Measurements from ENCODE around the gene TMBIM1. TPM values are rescaled to one million over a fixed set of nuclear protein-coding genes. Genes with fewer than 3 reads are reported as not detected.

Gene TMBIM1
- total and polyA plus RNA-seq, 3 donors from 2014 or later, result 59.9 to 81.0 (median 77.6) TPM

- 57 to 68% methylated on average over 4 of the region's 4 CpGs for WGBS, 2 donors
- Histone ChIP-seq H3K27ac (no peak overlapping the region), H3K4me1 (peaks cover 67% of the 10 kb centered on the region), H3K4me3 (no peak overlapping the region), H3K27me3 (no peaks in the 10 kb centered on the region), H3K9me3 (no peaks in the 10 kb centered on the region), H3K36me3 (ENCODE audit: low read depth, missing control alignments) (no peaks in the 10 kb centered on the region)
- TF ChIP-seq POLR2A (IDR thresholded peaks at IDR 0.05), result no peak
- TF ChIP-seq, protein P1, sequence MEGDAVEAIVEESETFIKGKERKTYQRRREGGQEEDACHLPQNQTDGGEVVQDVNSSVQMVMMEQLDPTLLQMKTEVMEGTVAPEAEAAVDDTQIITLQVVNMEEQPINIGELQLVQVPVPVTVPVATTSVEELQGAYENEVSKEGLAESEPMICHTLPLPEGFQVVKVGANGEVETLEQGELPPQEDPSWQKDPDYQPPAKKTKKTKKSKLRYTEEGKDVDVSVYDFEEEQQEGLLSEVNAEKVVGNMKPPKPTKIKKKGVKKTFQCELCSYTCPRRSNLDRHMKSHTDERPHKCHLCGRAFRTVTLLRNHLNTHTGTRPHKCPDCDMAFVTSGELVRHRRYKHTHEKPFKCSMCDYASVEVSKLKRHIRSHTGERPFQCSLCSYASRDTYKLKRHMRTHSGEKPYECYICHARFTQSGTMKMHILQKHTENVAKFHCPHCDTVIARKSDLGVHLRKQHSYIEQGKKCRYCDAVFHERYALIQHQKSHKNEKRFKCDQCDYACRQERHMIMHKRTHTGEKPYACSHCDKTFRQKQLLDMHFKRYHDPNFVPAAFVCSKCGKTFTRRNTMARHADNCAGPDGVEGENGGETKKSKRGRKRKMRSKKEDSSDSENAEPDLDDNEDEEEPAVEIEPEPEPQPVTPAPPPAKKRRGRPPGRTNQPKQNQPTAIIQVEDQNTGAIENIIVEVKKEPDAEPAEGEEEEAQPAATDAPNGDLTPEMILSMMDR (IDR thresholded peaks at IDR 0.05), result no peak
- DNase-seq, result no peak
- intact Hi-C loops (cut with DNase I; ENCODE audit: low total_unique reads), result no loop called here
Observed at GRCh38 chr2:218325566-218326160, 33.4 kb upstream of the TMBIM1 start.

- intact Hi-C loops (cut with DNase I; ENCODE audit: low total_unique reads), result no loop called here
- 8% methylated on average over 23 to 24 of the region's 24 CpGs for WGBS, 2 donors
- DNase-seq, result peak; percentile 61
Observed at GRCh38 chr2:218323526-218324472, 31.5 kb upstream of the TMBIM1 start.

DNA sequence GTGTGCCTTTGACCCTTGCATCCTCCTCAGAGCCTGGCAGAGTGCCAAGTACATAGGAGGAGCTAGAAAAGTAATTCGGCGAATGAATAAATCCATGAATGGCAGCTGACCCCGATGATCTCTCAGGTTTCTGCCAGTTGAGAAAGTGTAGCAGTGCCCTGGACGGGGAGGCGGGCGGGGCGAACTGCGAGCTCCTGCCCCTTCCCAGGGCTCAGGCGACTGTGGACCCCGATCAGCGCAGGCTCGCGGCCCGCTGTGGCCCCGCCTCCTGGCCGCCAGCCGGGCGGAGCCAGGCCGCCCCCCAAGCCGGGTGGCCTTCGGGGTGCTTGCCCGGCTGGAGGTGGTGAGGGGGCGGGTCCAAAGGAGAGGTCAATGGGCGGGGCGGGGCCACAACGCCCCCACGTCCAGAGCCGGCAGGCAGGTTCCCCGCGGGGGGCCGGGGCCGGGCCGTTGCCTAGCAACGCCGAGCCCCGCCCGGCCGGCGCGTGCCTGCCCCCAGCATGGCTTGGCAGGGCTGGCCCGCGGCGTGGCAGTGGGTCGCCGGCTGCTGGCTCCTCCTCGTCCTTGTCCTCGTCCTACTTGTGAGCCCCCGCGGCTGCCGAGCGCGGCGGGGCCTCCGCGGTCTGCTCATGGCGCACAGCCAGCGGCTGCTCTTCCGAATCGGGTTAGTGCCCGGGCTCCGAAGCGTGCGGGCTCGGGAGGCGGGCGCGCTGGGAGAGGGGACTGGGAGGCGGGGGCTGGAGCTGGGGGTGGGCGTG lies 30.6 kb upstream of the TMBIM1 start:
- WGBS, 2 donors, result 0% methylated on average over 16 to 57 of the region's 69 CpGs

More at GRCh38 chr2:218323526-218324472, 31.5 kb upstream of the TMBIM1 start:
- H3K27me3 ChIP-seq, result no peaks in the 10 kb centered on the region
- H3K9me3 ChIP-seq, result no peaks in the 10 kb centered on the region
- TF ChIP-seq, protein P1 (IDR thresholded peaks at IDR 0.05), result no peak
- TF ChIP-seq POLR2A (IDR thresholded peaks at IDR 0.05), result no peak
- peaks cover 52% of the 10 kb centered on the region for H3K4me1 ChIP-seq
- peak overlapping the region; percentile 72 to 85 for H3K4me3 ChIP-seq
- H3K27ac ChIP-seq, result peak overlapping the region; percentile 86 to 92
- H3K36me3 ChIP-seq (ENCODE audit: low read depth, missing control alignments), result no peaks in the 10 kb centered on the region

GRCh38 chr2:218320704-218321336 lies 28.5 kb upstream of the TMBIM1 start:
- H3K9me3 ChIP-seq, result no peaks in the 10 kb centered on the region
- no peak for TF ChIP-seq POLR2A (IDR thresholded peaks at IDR 0.05)
- TF ChIP-seq, protein P1 (IDR thresholded peaks at IDR 0.05), result no peak
- H3K27ac ChIP-seq, result no peak overlapping the region
- intact Hi-C loops (cut with DNase I; ENCODE audit: low total_unique reads), result no loop called here
- DNase-seq, result no peak
- no peaks in the 10 kb centered on the region for H3K36me3 ChIP-seq (ENCODE audit: low read depth, missing control alignments)
- WGBS, 2 donors, result 85 to 95% methylated on average over 3 of the region's 3 CpGs
- no peak overlapping the region for H3K4me3 ChIP-seq
- no peaks in the 10 kb centered on the region for H3K27me3 ChIP-seq
- peaks cover 28% of the 10 kb centered on the region for H3K4me1 ChIP-seq

More for the DNA sequence above, 30.6 kb upstream of the TMBIM1 start:
- Histone ChIP-seq H3K36me3 (ENCODE audit: low read depth, missing control alignments) (no peaks in the 10 kb centered on the region), H3K27ac (peak overlapping the region; percentile 86 to 92), H3K9me3 (no peaks in the 10 kb centered on the region), H3K4me3 (peak overlapping the region; percentile 72 to 85), H3K4me1 (peaks cover 48% of the 10 kb centered on the region), H3K27me3 (no peaks in the 10 kb centered on the region)
- intact Hi-C loops (cut with DNase I; ENCODE audit: low total_unique reads), result no loop called here
- TF ChIP-seq POLR2A (IDR thresholded peaks at IDR 0.05), result no peak
- TF ChIP-seq, protein P1 (IDR thresholded peaks at IDR 0.05), result no peak
- DNase-seq, result peak; percentile 92
